Panc1 (cell line): Measurements from ENCODE around the gene MICALL1.

Source experiments
- CTCF ChIP-seq: fragments of 450-650 bp; IDR thresholded peaks from 2 replicates; pipeline ENCODE4 v1.5.1; 2017; ENCODE audit warnings: mild to moderate bottlenecking
- POLR2AphosphoS5 ChIP-seq: IDR thresholded peaks from 2 replicates; pipeline ENCODE4 v1.6.1; 2012; ENCODE audit warnings: mild to moderate bottlenecking, low read depth, low read length, moderate library complexity
- REST ChIP-seq, 2 experiments: IDR thresholded peaks; 2 replicates each; pipeline ENCODE4 v1.6.1; 2011 to 2012; ENCODE audit warnings: low read depth in 2 of 2, control low read depth in 1 of 2, low read length in 1 of 2, mild to moderate bottlenecking in 1 of 2, moderate library complexity in 1 of 2; ENCODE audit not compliant: insufficient read depth in 1 of 2

GRCh38 chr22:37953437-37954179 lies 47.5 kb downstream of the MICALL1 start, which contains the start of the genes C22orf23 and POLR2F:
- TF ChIP-seq CTCF (no peak), POLR2AphosphoS5 (peak; percentile 85), REST (IDR thresholded peaks at IDR 0.05; ENCODE audit: insufficient read depth in 1 of 2, low read depth in 2 of 2, low read length in 1 of 2) (no peak)
